Upper lobe of left lung (tissue), 4 donors: ENCODE measurements around the gene TTBK2.
"Not testable (repeated sequence)": the region's sequence is repeated elsewhere in the genome, so short reads cannot be mapped to it uniquely, and the experiment has no call there.

Experiments used
- EP300 ChIP-seq, 4 donors: sonication (generic); formaldehyde crosslinking; IDR thresholded peaks; one replicate each; pipeline ENCODE4 v1.5.1; 2017; ENCODE audit warnings: antibody characterized with exemption in 4 of 4, control low read depth in 2 of 4
- POLR2A ChIP-seq, 4 donors: fragments of 450-650 bp; IDR thresholded peaks; one replicate each; pipeline ENCODE4 v1.5.1; 2016 to 2017; ENCODE audit warnings: antibody characterized with exemption in 4 of 4, mild to moderate bottlenecking in 2 of 4
- TF ChIP-seq, protein P1 (sequence below), 6 experiments: fragments of 450-650 bp in 4 of 6; fragments of 200-600 bp in 2 of 6; sonication (generic) in 2 of 6; IDR thresholded peaks; one replicate each; pipeline ENCODE4 v1.5.1; 2016 to 2019; ENCODE audit warnings: antibody characterized with exemption in 6 of 6

DNA sequence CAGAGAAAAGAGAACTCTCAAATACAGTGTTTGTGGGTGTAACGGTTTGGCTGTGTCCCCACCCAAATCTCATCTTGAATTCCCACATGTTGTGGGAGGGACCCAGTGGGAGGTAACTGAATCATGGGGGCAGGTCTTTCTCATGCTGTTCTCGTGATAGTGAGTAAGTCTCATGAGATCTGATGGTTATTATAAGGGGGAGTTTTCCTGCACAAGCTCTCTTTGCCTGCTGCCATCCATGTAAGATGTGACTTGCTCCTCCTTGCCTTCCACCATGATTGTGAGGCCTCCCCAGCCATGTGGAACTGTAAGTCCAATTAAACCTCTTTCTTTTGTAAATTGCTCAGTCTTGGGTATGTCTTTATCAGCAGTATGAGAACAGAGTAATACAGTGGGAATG lies 158.8 kb downstream of the TTBK2 start:
- TF ChIP-seq, protein P1, sequence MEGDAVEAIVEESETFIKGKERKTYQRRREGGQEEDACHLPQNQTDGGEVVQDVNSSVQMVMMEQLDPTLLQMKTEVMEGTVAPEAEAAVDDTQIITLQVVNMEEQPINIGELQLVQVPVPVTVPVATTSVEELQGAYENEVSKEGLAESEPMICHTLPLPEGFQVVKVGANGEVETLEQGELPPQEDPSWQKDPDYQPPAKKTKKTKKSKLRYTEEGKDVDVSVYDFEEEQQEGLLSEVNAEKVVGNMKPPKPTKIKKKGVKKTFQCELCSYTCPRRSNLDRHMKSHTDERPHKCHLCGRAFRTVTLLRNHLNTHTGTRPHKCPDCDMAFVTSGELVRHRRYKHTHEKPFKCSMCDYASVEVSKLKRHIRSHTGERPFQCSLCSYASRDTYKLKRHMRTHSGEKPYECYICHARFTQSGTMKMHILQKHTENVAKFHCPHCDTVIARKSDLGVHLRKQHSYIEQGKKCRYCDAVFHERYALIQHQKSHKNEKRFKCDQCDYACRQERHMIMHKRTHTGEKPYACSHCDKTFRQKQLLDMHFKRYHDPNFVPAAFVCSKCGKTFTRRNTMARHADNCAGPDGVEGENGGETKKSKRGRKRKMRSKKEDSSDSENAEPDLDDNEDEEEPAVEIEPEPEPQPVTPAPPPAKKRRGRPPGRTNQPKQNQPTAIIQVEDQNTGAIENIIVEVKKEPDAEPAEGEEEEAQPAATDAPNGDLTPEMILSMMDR (IDR thresholded peaks at IDR 0.05): not testable (repeated sequence)
- not testable (repeated sequence) for TF ChIP-seq POLR2A, EP300 (IDR thresholded peaks at IDR 0.05)
